Measurements from ENCODE around the gene PDE10A. TPM values are rescaled to one million over a fixed set of nuclear protein-coding genes. Genes with fewer than 3 reads are reported as not detected.
A peak's percentile ranks its signal among the peaks of the same experiment; 100 is the strongest.

The PDE10A gene
- total and polyA plus RNA-seq, 2 of the 8 experiments (the other 6 are each of a cell fraction or from before 2014, with no cell fraction given): 1.1 to 2.4 TPM

DNA sequence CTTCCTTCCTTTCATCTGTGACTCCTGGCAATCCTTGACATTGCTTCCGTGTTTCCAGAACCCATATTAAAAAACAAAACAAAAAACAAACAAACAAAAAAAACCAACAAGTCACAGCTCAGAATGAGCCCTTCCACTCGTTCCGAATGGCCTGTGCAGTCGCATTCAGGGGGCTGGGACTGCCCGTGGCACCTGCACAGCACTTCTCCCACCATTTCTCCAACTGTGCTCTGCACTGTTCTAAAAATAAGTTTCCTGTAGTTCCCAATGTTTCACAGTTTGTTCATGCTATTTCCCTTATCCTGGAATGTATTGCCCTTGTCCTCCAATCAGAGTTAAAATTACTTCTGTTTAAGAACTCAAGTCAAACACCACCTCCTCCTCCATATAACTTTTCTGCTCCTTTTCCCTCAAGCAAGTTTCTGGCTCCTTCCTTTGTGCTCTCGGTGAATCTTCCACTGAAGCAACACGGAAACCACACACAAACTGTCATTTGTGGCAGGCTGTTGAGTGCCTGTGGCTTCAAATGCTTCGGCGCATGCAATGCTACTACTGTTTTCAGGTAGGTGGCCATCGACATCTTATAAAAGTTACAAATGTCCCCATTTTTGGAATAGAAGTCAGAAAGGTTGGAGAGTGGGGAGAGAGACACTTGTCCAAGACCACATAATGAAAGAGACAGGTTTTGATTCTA is 57.7 kb downstream of the PDE10A start:
- ChIA-PET CTCF (ENCODE audit: partially characterized antibody) (no interaction called here), POLR2A (ENCODE audit: partially characterized antibody) (no interaction called here)
- H3K23ac ChIP-seq (ENCODE audit: insufficient read length): no peak overlapping the region
- no peaks in the 10 kb centered on the region for H3K79me1 ChIP-seq (ENCODE audit: low read depth, low read length)
- H2BK120ac ChIP-seq (replicated peaks; ENCODE audit: low read depth, low read length): no peak overlapping the region
- no peak overlapping the region for H4K91ac ChIP-seq (replicated peaks; ENCODE audit: insufficient read length, low read length)
- no peak overlapping the region for H3K14ac ChIP-seq (ENCODE audit: insufficient read length)
- no peaks in the 10 kb centered on the region for H3K23me2 ChIP-seq (ENCODE audit: low read depth, low read length)
- no peak overlapping the region for H2BK12ac ChIP-seq (ENCODE audit: low read depth, low read length)
- H3K4me2 ChIP-seq (ENCODE audit: insufficient read depth in 1 of 2, low read depth in 2 of 2, low read length in 2 of 2): no peak overlapping the region
- H4K8ac ChIP-seq (ENCODE audit: extremely low read depth, insufficient read depth, low read length): no peak overlapping the region
- H3K9me3 ChIP-seq (ENCODE audit: insufficient read depth in 2 of 2, low read depth in 1 of 2, low read length in 1 of 2): no peaks in the 10 kb centered on the region; a peak in 2 of 4 replicates
- no peak for FAIRE-seq
- no peak overlapping the region for H3K4ac ChIP-seq (replicated peaks; ENCODE audit: insufficient read length, low read depth, low read length)
- TF ChIP-seq NANOG (IDR thresholded peaks at IDR 0.05; ENCODE audit: insufficient read depth, low read depth, low read length, poor library complexity, severe bottlenecking) (no peak), TAF1 (IDR thresholded peaks at IDR 0.05; ENCODE audit: low read depth, low read length) (no peak), CREB1 (IDR thresholded peaks at IDR 0.05) (no peak), USF2 (IDR thresholded peaks at IDR 0.05; ENCODE audit: low read length) (no peak), KDM5A (IDR thresholded peaks at IDR 0.05; ENCODE audit: low read length) (no peak), SIX5 (IDR thresholded peaks at IDR 0.05; ENCODE audit: low read depth, low read length) (no peak), HDAC2 (IDR thresholded peaks at IDR 0.05; ENCODE audit: borderline replicate concordance in 1 of 2, low read depth in 2 of 2, low read length in 2 of 2) (no peak), RAD21 (IDR thresholded peaks at IDR 0.05 in 1 of 2, conservative IDR thresholded peaks at IDR 0.05 in 1 of 2; ENCODE audit: low read depth in 2 of 2, low read length in 2 of 2) (no peak), JUN (IDR thresholded peaks at IDR 0.05; ENCODE audit: low read depth, low read length) (no peak), RXRA (IDR thresholded peaks at IDR 0.05; ENCODE audit: insufficient read depth, low read depth, low read length) (no peak)
- TF ChIP-seq, protein P1, sequence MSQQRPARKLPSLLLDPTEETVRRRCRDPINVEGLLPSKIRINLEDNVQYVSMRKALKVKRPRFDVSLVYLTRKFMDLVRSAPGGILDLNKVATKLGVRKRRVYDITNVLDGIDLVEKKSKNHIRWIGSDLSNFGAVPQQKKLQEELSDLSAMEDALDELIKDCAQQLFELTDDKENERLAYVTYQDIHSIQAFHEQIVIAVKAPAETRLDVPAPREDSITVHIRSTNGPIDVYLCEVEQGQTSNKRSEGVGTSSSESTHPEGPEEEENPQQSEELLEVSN (IDR thresholded peaks at IDR 0.05): no peak
- no peaks in the 10 kb centered on the region for H3K36me3 ChIP-seq (ENCODE audit: control insufficient read depth in 2 of 4, insufficient read depth in 4 of 4, low read length in 3 of 4)
- H3K4me3 ChIP-seq (ENCODE audit: extremely low read depth in 1 of 4, insufficient read depth in 2 of 4, low read depth in 3 of 4, low read length in 4 of 4): no peak overlapping the region
- no peak overlapping the region for H3K27ac ChIP-seq (ENCODE audit: low read depth, low read length)
- no peak overlapping the region for H3K18ac ChIP-seq (ENCODE audit: extremely low read depth, low read length)
- H4K20me1 ChIP-seq (replicated peaks in 1 of 2; ENCODE audit: control insufficient read depth in 1 of 2, insufficient read depth in 2 of 2, low read length in 2 of 2): no peaks in the 10 kb centered on the region
- H3K9ac ChIP-seq (replicated peaks in 1 of 4; ENCODE audit: extremely low read depth in 1 of 4, low read depth in 3 of 4, low read length in 3 of 4): no peak overlapping the region
- H3K56ac ChIP-seq (replicated peaks; ENCODE audit: insufficient read length, low read depth, low read length): no peak overlapping the region
- H2AFZ ChIP-seq (ENCODE audit: low read length): no peak overlapping the region
- no peaks in the 10 kb centered on the region for H3K27me3 ChIP-seq (replicated peaks in 1 of 4; ENCODE audit: control insufficient read depth in 3 of 4, extremely low read depth in 1 of 4, insufficient read depth in 3 of 4, low read length in 3 of 4)
- no peak overlapping the region for H2BK20ac ChIP-seq (ENCODE audit: low read length)
- H2AK5ac ChIP-seq (ENCODE audit: low read depth, low read length): 0 out of 2 replicates have a peak overlapping the region, but pooled peaks have one; percentile 39
- H2BK15ac ChIP-seq (ENCODE audit: low read length): no peak overlapping the region
- H2BK5ac ChIP-seq (ENCODE audit: low read depth, low read length): no peak overlapping the region; the same call in 1 of the 2 replicates
- peaks cover 0 to 3% (median 0%) of the 10 kb centered on the region in 4 experiments; a peak in 2 of 7 replicates for H3K4me1 ChIP-seq (replicated peaks in 1 of 4; ENCODE audit: control insufficient read depth in 3 of 4, insufficient read depth in 4 of 4, low read length in 3 of 4)
- 74% methylated on average over 10 of the region's 10 CpGs; no CpG with 5 or more reads in 1 of the 2 experiments for WGBS, 2 experiments (ENCODE audit: extremely low coverage in 1 of 2, insufficient coverage in 1 of 2, insufficient read length in 1 of 2, insufficient replicate concordance in 2 of 2, low coverage in 1 of 2, low lambda C conversion rate in 2 of 2, missing lambda C conversion rate in 1 of 2)
- H3K79me2 ChIP-seq (ENCODE audit: control insufficient read depth in 1 of 2, insufficient read depth in 2 of 2, low read length in 2 of 2): no peaks in the 10 kb centered on the region
- no peak overlapping the region for H4K5ac ChIP-seq (ENCODE audit: insufficient read length, low read depth, low read length)
- no peak for DNase-seq (ENCODE audit: low read depth in 1 of 2, low spot score in 2 of 2)
